ENCODE results near the gene MGME1. TPM values are rescaled to one million over a fixed set of nuclear protein-coding genes. Genes with fewer than 3 reads are reported as not detected.

MGME1 gene
- total RNA-seq, 1 donor from 2014 or later, result 38.5 TPM

GRCh38 chr20:17925940-17926300 lies 42.9 kb upstream of the MGME1 start:
- Mint-ChIP-seq H3K4me3 (ENCODE audit: unreplicated experiment) (no peak overlapping the region), H3K27ac (ENCODE audit: unreplicated experiment) (no peak overlapping the region), H3K4me1 (ENCODE audit: unreplicated experiment) (peaks cover 35% of the 10 kb centered on the region), H3K36me3 (ENCODE audit: unreplicated experiment) (peaks cover 3% of the 10 kb centered on the region), H3K9me3 (ENCODE audit: unreplicated experiment) (no peaks in the 10 kb centered on the region), H3K27me3 (ENCODE audit: unreplicated experiment) (peaks cover 3% of the 10 kb centered on the region)
- no peak for DNase-seq (ENCODE audit: extremely low spot score, unreplicated experiment)
- TF ChIP-seq CTCF (IDR thresholded peaks at IDR 0.05), result no peak

GRCh38 chr20:17928211-17928611 lies 40.6 kb upstream of the MGME1 start:
- H3K27me3 Mint-ChIP-seq (ENCODE audit: unreplicated experiment), result peaks cover 3% of the 10 kb centered on the region
- H3K27ac Mint-ChIP-seq (ENCODE audit: unreplicated experiment), result no peak overlapping the region
- peaks cover 7% of the 10 kb centered on the region for H3K36me3 Mint-ChIP-seq (ENCODE audit: unreplicated experiment)
- H3K4me1 Mint-ChIP-seq (ENCODE audit: unreplicated experiment), result peaks cover 44% of the 10 kb centered on the region
- TF ChIP-seq CTCF (IDR thresholded peaks at IDR 0.05), result no peak
- no peaks in the 10 kb centered on the region for H3K9me3 Mint-ChIP-seq (ENCODE audit: unreplicated experiment)
- H3K4me3 Mint-ChIP-seq (ENCODE audit: unreplicated experiment), result no peak overlapping the region
- no peak for DNase-seq (ENCODE audit: extremely low spot score, unreplicated experiment)

- TF ChIP-seq CTCF (IDR thresholded peaks at IDR 0.05), result no peak
- no peak for DNase-seq (ENCODE audit: extremely low spot score, unreplicated experiment)
- no peak overlapping the region for H3K27ac Mint-ChIP-seq (ENCODE audit: unreplicated experiment)
- H3K36me3 Mint-ChIP-seq (ENCODE audit: unreplicated experiment), result peaks cover 7% of the 10 kb centered on the region
- H3K9me3 Mint-ChIP-seq (ENCODE audit: unreplicated experiment), result no peaks in the 10 kb centered on the region
- H3K27me3 Mint-ChIP-seq (ENCODE audit: unreplicated experiment), result no peaks in the 10 kb centered on the region
- H3K4me1 Mint-ChIP-seq (ENCODE audit: unreplicated experiment), result peaks cover 49% of the 10 kb centered on the region
- no peak overlapping the region for H3K4me3 Mint-ChIP-seq (ENCODE audit: unreplicated experiment)
Measured at GRCh38 chr20:17928633-17929311, 40.0 kb upstream of the MGME1 start.

GRCh38 chr20:17931513-17931912 lies 37.3 kb upstream of the MGME1 start:
- Mint-ChIP-seq H3K27ac (ENCODE audit: unreplicated experiment) (no peak overlapping the region), H3K4me1 (ENCODE audit: unreplicated experiment) (peaks cover 69% of the 10 kb centered on the region), H3K4me3 (ENCODE audit: unreplicated experiment) (no peak overlapping the region), H3K9me3 (ENCODE audit: unreplicated experiment) (no peaks in the 10 kb centered on the region), H3K27me3 (ENCODE audit: unreplicated experiment) (no peaks in the 10 kb centered on the region), H3K36me3 (ENCODE audit: unreplicated experiment) (peaks cover 4% of the 10 kb centered on the region)
- no peak for TF ChIP-seq CTCF (IDR thresholded peaks at IDR 0.05)
- DNase-seq (ENCODE audit: extremely low spot score, unreplicated experiment), result no peak

- Mint-ChIP-seq H3K4me3 (ENCODE audit: unreplicated experiment) (no peak overlapping the region), H3K27ac (ENCODE audit: unreplicated experiment) (no peak overlapping the region), H3K9me3 (ENCODE audit: unreplicated experiment) (no peaks in the 10 kb centered on the region), H3K27me3 (ENCODE audit: unreplicated experiment) (no peaks in the 10 kb centered on the region), H3K36me3 (ENCODE audit: unreplicated experiment) (peaks cover 4% of the 10 kb centered on the region), H3K4me1 (ENCODE audit: unreplicated experiment) (peaks cover 78% of the 10 kb centered on the region)
- TF ChIP-seq CTCF (IDR thresholded peaks at IDR 0.05), result no peak
- no peak for DNase-seq (ENCODE audit: extremely low spot score, unreplicated experiment)
Measured at GRCh38 chr20:17932396-17932795, 36.4 kb upstream of the MGME1 start.
